NCI-H524 treated with DMSO at 0.1 percent for 48 hours (cell line): ENCODE data around the gene SPATA17.
"Not testable (repeated sequence)": the region's sequence is repeated elsewhere in the genome, so short reads cannot be mapped to it uniquely, and the experiment has no call there.

Experiments used
- DNase-seq: peaks from one replicate; lab custom pipeline; 2025; lab: John Stamatoyannopoulos, UW

The SPATA17 gene, protein sequence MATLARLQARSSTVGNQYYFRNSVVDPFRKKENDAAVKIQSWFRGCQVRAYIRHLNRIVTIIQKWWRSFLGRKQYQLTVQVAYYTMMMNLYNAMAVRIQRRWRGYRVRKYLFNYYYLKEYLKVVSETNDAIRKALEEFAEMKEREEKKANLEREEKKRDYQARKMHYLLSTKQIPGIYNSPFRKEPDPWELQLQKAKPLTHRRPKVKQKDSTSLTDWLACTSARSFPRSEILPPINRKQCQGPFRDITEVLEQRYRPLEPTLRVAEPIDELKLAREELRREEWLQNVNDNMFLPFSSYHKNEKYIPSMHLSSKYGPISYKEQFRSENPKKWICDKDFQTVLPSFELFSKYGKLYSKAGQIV

DNA sequence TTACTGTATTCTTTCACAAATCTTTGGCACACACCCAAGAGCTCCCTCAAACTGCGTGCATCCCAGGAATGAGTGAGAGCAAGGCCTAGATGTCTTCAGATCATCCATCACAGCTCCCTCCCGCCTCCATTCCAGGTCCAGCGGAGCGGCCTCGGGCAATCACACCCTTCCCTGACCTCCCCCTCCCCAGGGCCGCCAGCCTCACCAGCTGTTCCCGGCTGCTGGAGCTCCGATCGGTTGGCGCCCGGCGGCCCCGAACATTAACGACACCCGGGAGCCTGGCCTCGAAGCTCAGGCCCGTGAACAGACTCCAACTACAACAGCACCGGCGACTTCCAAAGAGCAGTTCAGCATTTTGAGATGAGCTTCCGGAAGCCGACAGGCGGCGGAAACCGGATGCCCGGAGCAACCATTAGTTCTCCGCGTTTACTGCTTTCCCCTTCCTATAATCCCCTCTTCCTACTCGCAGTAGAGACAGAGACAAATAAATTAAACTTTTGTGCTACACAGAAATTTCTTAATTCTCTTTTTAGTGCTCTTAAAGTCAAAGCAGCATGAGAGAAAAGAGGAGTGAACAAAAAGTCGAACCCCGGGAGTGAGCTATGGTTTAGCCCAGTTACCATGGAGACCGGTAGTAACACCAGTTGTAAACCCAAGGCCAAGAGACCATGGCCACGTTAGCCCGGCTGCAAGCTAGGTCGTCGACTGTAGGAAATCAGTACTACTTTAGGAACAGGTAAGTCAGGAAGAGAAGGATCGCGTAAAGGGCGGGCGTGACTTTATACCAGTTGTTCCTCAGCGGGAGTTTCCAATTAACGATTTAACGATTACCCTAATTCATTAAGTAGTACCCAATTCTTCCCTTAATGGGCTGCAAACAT, at the start of gene SPATA17, which contains the start of gene GPATCH2:
Gene SPATA17 (plus strand): TSS at position 634 of the 881 bp plus-strand sequence. CDS start 35 bp downstream, at position 669.
Gene GPATCH2 (minus strand): TSS at position 380 of the 881 bp plus-strand sequence. CDS start 119 bp downstream, at position 261.
- DNase-seq = peak; percentile 37

DNA sequence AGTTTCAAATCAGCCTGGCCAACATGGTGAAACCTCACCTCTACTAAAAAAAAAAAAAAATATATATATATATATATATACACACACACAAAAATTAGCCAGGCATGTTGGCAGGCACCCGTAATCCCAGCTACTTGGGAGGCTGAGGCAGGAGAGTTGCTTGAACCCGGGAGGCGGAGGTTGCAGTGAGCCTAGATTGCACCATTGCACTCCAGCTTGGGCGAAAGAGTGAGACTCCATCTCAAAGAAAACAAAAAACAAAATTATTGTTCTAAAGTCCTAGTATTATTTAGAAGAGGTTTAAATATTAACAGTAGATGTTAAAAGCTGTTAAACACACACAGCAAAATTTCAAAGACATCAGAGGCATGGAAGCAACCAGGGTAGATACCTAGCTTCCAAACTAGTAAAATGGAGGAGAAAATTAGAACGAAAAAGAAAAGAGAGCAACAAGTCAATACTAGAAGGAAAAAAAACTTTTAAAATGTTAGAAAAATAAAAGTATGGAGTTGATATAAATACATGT, 46.8 kb upstream of the SPATA17 start:
- not testable (repeated sequence) for DNase-seq

DNA sequence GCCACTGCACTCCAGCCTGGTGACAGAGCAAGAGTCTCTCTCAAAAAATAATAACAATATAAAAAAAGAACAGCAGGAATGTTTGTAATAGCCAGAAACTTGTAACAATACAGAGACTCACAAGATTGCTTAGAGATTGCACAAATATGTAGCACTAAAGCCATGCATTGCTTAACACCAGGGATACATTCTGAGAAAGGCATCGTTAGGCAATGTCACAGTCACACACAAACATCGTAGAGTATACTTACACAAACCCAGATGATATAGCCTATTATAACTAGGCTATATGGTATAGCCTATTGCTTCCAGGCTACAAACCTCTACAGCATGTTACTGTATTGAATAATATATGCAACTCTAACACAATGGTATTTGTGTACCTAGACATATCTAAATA, 45.6 kb upstream of the SPATA17 start:
- DNase-seq = no peak

DNA sequence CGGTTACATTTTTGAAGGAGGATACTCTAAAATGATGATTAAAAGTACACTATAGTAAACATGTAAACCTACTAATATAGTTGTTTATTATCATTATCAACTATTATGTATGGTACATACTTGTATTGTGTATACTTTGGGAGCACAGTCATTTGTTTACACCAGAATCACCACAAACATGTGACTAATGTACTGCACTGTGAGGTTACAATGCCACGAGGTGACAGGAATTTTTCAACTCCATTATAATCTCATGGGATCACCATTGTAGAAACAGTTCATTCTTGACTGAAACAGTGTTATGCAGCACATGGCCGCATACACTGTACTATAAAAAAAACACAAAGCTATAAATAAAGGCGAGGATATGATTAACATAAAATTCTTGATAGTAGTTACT, 44.6 kb upstream of the SPATA17 start:
- no peak for DNase-seq

DNA sequence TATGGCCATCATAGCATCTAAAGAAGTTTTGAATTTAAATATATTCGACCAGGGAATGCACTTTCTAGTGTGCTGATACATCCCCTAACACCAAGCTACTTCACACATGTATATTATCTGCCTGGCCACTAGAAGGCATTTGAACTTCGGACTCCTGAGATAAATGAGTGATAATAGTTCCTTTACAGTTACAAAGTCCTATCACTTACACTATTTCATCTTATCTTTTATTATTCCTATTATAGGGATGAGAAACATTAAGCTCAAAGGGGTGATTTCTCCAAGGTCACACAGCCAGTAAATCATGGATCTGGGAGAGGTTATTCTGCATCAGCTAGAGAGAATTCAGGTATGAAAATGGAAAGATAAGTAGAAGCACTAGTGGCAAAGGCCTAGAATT, 40.5 kb upstream of the SPATA17 start:
- no peak for DNase-seq

DNA sequence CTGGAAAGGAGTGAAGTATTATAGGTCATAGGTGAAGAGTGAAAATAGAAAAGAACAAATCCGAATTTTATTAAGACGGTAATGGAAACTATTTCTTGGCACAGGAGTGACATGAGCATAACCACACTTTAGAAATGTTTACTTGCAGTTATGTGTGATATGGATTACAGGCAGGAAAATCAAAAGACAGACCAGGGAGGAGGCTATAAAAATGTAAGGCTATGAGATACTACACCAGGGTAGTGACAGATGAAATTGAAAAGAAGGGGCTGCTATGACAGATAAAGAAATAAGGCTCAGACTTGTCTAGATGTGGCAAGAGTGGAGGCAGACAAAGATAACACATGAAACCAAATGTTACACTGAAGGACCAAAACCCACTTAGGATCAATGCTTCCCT, 32.0 kb upstream of the SPATA17 start:
- no peak for DNase-seq

DNA sequence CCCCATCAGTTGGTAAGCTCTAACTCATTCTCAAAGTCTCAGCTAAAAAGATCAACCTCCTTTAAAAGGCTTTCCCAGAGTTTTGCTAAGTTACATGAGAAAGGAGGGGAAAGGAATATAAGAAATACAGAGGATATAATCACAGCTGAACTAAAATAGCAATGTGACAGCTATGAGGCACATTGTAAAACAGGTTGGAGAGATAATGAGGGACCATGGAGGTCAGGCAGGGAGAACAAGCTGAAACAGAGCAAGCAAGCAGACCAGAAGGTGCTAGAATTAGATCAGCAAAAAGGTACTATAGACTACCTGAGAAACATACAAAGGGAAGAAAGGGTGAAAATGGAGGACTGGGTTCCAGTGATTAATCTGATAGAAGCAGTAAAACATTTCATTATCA, 28.8 kb upstream of the SPATA17 start:
- DNase-seq = no peak

DNA sequence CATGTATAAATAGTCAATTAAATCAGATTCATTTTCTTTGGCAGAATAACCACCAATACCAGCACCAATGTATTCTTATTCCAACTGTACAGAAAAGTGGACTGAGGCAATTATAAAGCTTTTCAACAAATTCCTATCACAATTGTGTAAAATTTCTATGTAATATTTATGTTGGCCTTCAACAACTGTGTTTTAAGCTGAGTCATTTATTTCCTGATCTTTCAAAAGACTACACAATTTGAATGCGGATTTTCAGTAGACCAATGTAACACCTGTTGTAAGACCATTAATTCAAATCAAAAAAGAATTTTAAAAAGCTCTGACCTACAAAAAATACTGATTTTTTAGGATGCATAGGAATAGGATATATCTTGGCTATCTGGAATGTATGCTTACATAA, 25.8 kb upstream of the SPATA17 start:
- DNase-seq = no peak

DNA sequence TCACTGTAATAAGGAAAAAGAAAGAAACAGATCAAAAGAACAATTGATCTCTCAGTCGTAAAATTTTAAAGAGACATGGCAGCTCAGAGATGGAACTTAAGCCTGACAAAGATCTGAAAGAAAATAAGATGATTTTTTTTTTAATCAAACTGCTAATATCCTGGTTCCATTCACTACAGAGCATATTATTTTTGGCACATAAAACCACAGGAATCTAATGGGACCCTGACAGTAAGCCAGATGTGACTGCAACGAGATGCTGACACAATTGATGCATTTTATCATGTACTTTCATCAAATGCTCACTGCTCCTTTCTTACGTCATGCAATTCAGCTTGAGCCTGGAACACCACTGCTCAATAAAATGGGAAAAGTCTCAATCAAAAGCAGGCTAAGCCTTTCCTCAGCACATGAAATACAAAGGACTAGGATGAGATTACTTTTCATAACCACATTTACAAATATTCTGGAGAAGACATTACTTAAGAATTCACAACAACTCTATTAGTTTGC, 16.9 kb upstream of the SPATA17 start:
- no peak for DNase-seq

DNA sequence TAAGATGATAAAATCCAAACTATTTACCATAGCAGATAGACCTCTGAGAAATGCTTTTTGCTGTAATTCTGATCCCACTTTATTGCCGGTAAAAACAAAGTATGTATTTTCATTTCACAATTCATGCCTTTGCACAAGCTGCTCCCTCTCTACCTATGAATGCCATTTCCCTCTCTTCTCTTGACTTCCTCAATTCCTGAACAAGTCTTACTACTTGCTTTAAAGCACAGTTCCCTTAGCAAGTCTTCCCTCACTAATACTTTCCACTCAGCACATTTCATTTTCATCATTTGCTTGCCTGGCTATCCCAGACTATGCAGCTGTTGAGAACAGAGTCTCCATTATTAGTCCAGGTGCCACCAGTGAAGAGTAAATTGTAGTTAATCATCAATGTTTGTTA, 14.0 kb upstream of the SPATA17 start:
- DNase-seq = no peak

DNA sequence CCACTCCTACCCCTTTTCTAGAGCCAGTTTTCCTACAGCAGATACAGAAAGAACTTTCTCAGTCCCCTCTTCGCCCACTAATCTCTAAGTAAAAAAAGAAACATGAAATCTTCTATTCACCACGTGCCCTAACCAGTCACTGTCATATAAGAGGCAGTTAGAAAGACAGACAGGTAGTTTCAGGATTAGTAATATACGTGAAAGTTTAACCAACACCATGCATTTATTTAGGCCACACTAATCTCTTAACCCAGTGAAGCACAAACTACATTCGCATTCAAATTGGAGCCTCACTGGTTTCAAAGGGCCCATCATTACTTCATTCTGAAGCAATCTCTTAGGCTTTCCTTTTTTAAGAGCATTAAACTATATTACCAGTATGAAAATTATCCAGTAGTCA, 10.3 kb upstream of the SPATA17 start:
- no peak for DNase-seq

DNA sequence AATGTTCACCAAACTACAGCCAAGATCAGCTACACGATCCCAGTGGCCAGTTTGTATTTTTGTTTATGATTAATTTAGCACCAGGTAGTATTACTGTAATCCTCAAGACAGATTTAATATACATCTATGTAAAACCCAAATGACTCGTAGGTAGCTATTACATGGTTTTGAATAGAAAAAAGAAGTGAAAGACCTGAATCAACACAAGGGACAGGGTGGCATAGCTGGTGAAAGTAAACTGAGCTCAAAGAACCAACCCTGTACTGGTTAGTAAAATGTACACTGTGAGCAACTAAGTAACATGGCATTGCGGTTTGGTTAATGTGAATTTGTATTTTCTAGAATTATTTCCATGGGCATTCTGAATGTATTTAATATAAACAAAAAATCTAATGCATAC, 9.1 kb upstream of the SPATA17 start:
- DNase-seq = no peak

DNA sequence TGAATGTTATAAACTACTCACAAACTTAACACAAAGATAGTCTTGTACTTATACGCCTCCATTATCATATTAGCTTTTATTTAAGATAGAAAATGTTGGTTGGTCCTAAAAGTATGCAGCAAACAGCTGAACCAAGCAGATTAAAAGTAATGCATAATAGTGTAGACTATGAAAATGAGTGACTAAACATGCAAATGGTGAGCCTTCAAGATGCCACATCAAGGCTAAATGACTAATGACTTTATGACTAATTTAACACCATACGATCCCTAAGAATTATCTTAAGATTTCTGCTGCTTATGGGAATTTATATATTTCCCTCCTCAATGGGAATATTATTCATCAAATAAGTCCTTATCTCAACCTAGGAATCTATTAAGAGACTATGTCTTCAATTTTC, 4.8 kb upstream of the SPATA17 start:
- no peak for DNase-seq

DNA sequence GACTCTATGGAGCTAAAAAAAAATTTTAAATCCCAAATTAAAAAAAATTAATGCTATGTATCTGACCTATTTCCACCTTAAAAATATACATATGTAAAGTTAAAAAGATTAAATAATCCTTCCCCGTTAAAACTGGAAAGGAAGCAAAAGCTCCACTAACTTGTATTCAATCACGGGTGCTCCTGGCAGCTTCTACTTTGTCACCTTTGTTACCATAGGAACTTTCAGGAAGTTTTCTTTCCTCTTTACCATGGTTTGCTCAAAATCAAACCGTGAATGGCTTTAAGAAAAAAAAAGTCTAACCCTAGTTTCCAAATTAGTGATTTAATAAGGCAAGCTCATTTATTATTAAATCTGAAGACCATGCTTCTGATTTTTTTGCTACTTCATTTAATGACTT, 3.7 kb upstream of the SPATA17 start:
- no peak for DNase-seq

DNA sequence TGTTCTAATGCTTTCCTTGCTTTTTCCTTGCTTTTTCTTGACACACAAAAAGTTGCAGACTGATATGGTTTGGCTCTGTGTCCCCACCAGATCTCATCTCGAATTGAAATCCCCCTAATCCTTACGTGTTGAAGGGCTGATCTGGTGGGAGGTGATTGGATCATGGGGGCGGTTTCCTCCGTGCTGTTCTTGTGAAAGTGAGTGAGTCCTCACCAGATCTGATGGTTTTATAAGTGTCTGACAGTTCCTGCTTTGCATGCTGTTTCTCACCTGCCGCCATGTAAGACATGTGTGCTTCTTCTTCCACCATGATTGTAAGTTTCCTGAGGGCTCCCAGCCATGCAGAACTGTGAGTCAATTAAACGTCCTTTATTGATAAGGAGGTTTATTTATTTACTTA, 11.3 kb downstream of the SPATA17 start:
- DNase-seq = no peak

DNA sequence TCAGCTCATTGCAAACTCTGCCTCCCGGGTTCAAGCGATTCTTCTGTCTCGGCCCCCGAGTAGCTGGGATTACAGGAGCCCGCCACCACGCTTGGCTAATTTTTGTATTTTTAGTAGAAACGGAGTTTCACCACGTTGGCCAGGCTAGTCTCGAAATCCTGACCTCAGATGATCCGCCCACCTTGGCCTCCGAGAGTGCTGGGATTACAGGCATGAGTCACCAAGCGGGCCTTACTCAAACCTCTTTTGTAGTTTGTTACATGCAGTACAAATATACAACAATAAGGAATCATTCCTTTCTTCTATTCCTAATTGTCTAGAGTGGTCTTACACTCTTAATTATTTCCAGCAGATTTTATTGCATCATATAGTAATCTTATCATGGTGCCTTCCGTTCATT, 16.6 kb downstream of the SPATA17 start:
- DNase-seq = no peak

DNA sequence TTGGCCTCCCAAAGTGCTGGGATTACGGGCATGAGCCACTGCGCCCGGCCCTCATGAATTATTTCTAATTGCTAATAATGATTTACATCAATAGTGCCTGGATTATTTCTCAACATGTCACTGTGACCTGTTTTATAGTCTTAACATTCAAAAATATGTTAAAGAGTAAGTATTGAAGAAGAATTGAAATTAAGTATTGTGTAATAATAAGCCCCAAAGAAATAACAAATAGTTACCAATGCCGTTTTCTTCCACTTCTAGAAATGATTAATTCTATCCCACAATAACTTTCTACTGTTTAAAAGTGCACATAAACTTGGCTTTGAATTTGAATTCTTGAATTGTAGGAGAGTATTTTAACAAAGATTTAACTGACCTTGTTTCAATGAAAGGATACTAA, 19.5 kb downstream of the SPATA17 start:
- no peak for DNase-seq

DNA sequence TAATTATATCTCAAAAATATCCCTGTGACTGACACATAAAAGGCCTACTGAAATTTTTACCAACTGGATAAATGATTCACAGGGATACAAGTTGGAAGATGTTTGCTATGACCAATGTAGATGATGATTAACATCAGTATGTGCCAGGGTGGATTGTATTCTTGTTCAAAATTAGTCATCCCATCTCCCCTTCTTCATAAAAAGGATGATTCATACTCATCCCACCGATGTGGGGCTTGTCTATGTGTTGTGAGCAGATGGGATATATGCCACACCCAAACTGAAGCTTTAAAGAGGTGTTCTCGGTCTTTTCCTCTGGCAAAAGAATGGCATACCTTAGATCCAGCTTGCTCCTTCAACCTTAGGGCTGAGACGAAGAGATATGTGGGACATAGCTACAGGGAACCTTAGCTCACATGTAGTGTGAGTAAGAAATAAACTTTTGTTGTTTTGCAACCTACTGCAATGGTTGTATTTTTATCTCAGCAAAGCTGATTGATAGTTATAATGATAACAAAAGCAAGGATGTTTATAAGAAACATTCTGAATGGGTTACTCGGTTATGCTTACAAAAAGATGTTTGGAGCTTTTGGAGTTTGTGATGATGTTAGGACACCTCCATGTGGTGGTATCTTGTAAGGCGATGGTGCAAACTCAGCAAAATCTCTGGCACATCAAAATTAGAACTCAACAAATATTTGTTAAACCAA, 29.4 kb downstream of the SPATA17 start:
- DNase-seq = no peak

DNA sequence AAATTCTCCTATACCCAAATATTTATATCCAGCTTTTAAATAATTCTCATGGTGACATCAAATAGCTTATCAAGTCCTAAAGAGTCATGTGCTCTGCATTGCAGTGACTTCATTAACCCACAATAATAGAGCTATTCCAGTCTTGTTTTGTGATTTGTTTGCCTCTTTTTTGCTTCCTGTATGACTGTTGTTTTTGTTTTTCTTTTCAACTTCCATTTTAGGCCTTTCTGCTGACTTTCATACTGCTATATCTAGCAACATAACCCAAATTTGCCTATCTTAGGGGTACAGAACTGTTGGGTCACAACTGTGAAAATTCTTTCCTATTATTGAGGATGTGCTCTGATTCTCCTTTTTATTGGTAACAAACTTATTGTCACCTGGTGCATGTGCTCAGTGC, 30.3 kb downstream of the SPATA17 start:
- no peak for DNase-seq

DNA sequence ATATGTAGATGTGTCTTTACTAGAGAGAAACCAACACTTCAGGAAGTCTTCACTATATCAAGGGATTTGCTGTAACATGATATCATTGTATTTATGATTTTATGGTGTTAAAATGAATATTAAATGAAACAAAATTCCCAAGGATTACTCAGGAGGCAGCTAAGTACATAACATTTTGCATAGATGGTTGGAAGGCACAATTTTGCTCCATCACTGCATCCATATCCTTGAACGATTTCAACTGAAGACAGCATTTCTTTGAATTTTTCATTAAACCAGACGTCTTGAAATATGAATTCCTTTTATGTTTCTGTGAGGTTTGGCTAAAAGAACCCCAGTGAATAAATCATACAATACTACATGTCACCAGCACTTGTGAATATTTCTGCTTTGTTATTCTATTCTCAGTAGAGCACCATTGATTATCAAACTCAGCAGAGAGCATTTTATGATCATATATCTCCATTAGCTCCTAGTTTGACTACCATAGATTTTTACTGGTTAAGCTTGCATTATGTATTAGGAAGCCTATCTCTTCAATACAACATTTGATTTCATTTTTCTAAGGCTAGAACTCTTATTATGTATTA, 37.3 kb downstream of the SPATA17 start:
- DNase-seq = no peak

DNA sequence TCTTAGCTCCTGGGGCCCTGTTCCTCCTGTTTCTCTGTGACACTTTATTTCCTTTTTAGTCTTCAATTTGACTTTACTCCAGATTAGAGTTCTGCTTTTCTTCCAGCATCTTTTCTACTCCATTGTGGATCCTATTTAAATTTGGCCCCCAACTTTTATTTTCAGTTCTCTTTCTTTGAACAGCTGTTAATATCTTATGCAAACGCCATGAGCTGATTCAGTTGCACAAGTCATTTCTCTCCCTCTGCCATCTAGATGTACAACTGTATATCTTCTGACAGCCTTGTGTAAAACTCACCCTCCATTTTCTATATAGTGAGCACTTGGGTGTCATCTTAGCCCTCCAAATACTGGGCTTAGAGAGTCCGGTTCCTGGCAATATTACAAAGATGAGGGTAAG, 42.2 kb downstream of the SPATA17 start:
- no peak for DNase-seq
